Hepatocyte (in vitro differentiated cells): Measurements from ENCODE around the gene DPYD.

Experiments
- CTCF ChIP-seq: fragments of 200-600 bp; sonication (generic); IDR thresholded peaks from 2 replicates; pipeline ENCODE4 v1.5.1; 2016; ENCODE audit warnings: antibody characterized with exemption, mild to moderate bottlenecking; ENCODE audit not compliant: poor library complexity
- EZH2 ChIP-seq: fragments of 200-600 bp; sonication (generic); IDR thresholded peaks from 2 replicates; pipeline ENCODE4 v1.6.1; 2016; ENCODE audit warnings: antibody characterized with exemption, mild to moderate bottlenecking, borderline replicate concordance
- EZH2phosphoT487 ChIP-seq: fragments of 200-600 bp; sonication (generic); IDR thresholded peaks from one replicate; pipeline ENCODE4 v1.6.1; 2018; ENCODE audit warnings: antibody characterized with exemption, mild to moderate bottlenecking, low read depth, moderate library complexity; ENCODE audit not compliant: unreplicated experiment, severe bottlenecking

DNA sequence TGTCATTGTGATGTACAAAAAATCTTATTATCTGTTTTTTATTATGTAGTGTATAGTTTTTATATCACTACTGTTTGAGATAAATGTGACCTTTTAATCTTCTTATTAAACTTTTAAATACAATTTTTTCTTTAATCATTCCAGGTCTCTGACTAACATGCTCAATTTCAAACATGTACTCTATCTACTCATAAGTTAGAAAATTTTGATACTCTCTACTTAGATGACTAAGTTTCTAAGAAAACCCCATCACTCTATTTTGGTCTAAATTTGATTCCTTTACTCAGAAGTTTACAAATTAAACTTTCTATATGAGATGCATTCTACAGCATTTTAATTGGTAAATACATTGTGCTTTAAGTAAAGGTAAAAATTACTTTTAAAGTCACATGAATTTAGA, 655.2 kb downstream of the DPYD start:
- TF ChIP-seq CTCF (no peak), EZH2 (no peak), EZH2phosphoT487 (no peak)
